PFSK-1 (cell line): ENCODE data around the gene LSM14A.

ENCODE experiments used
- POLR2AphosphoS5 ChIP-seq: IDR thresholded peaks from 2 replicates; pipeline ENCODE4 v1.6.1; 2012; ENCODE audit warnings: low read depth, mild to moderate bottlenecking, control low read depth, low read length, moderate library complexity
- REST ChIP-seq, 2 experiments: IDR thresholded peaks; 2 replicates each; pipeline versions ENCODE4 v1.6.1 to v1.8.0; 2011 to 2012; ENCODE audit warnings: low read depth in 2 of 2, low read length in 2 of 2, control low read depth in 1 of 2, inconsistent platforms in 1 of 2, mild to moderate bottlenecking in 1 of 2, moderate library complexity in 1 of 2; ENCODE audit not compliant: insufficient read depth in 1 of 2
- SIN3A ChIP-seq: IDR thresholded peaks from 2 replicates; pipeline ENCODE4 v1.6.1; 2012; ENCODE audit warnings: mild to moderate bottlenecking, low read length, moderate library complexity, borderline replicate concordance; ENCODE audit not compliant: insufficient read depth
- TAF1 ChIP-seq: IDR thresholded peaks from 2 replicates; pipeline ENCODE4 v1.6.1; 2012; ENCODE audit warnings: low read length, control low read depth, borderline replicate concordance; ENCODE audit not compliant: insufficient read depth

DNA sequence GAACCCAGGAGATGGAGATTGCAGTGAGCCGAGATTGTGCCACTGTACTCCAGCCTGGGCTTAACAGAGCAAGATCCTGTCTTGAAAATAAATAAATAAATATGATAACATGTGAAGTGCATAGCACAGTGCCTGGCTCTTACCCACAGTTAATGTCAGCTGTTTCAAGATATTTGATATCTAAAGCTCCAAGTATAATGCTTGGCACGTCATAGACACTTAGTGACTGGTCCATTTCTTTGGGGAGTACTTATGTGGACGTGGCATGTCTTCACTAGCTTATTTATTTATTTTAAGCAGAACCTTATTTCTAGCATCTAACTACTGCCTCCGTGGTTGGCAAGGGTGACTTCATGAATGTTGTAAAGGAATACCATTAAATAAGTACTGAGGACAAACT is 100.8 kb downstream of the LSM14A start:
- TF ChIP-seq TAF1 (no peak), POLR2AphosphoS5 (no peak), REST (IDR thresholded peaks at IDR 0.05; ENCODE audit: insufficient read depth in 1 of 2, low read depth in 2 of 2, low read length in 2 of 2) (no peak), SIN3A (no peak)
